Gastroesophageal sphincter (tissue), 4 donors: ENCODE data around the gene ELMO1. TPM values are rescaled to one million over a fixed set of nuclear protein-coding genes. Genes with fewer than 3 reads are reported as not detected.

Source experiments
- ATAC-seq: fragments of 150-250 bp; one replicate; pipeline ENCODE4 v1.9.1; 2016; ENCODE audit warnings: mild to moderate bottlenecking, moderate library complexity
- H3K27ac ChIP-seq, 4 donors: fragments of 200-600 bp; sonication (generic) in 3 of 4; 1 replicate in 3 of 4; 2 replicates in 1 of 4; pipeline ENCODE4 v1.5.1; 2016 to 2019
- H3K27me3 ChIP-seq: fragments of 200-600 bp; sonication (generic); one replicate; pipeline ENCODE4 v1.5.1; 2019
- H3K36me3 ChIP-seq, 2 donors: fragments of 200-600 bp; sonication (generic); one replicate each; pipeline ENCODE4 v1.5.1; 2019; ENCODE audit warnings: control low read depth in 1 of 2
- H3K4me1 ChIP-seq, 3 donors: fragments of 200-600 bp; sonication (generic); 1 replicate in 2 of 3; 2 replicates in 1 of 3; pipeline ENCODE4 v1.5.1; 2016 to 2019; ENCODE audit warnings: control low read depth in 2 of 3
- H3K4me3 ChIP-seq, 2 donors: fragments of 200-600 bp; sonication (generic); one replicate each; pipeline ENCODE4 v1.5.1; 2019; ENCODE audit warnings: mild to moderate bottlenecking in 1 of 2, moderate library complexity in 1 of 2
- H3K9me3 ChIP-seq, 3 donors: fragments of 200-600 bp; sonication (generic); one replicate each; pipeline ENCODE4 v1.5.1; 2017 to 2019; ENCODE audit warnings: control low read depth in 2 of 3
- CTCF ChIP-seq, 4 experiments: fragments of 200-600 bp in 2 of 4; fragments of 450-650 bp in 2 of 4; sonication (generic) in 1 of 4; IDR thresholded peaks; one replicate each; pipeline ENCODE4 v1.5.1; 2017 to 2019; ENCODE audit warnings: antibody characterized with exemption in 4 of 4, mild to moderate bottlenecking in 2 of 4, moderate library complexity in 2 of 4
- EP300 ChIP-seq: sonication (generic); formaldehyde crosslinking; IDR thresholded peaks from one replicate; pipeline ENCODE4 v1.6.1; 2017; ENCODE audit warnings: antibody characterized with exemption, mild to moderate bottlenecking
- POLR2A ChIP-seq, 2 donors: fragments of 450-650 bp; IDR thresholded peaks; one replicate each; pipeline ENCODE4 v1.6.1; 2017; ENCODE audit warnings: antibody characterized with exemption in 2 of 2, mild to moderate bottlenecking in 2 of 2, moderate library complexity in 1 of 2
- POLR2AphosphoS5 ChIP-seq: sonication (generic); formaldehyde crosslinking; IDR thresholded peaks from one replicate; pipeline ENCODE4 v1.6.1; 2017; ENCODE audit warnings: antibody characterized with exemption
- WGBS, 2 donors: methylation state at CpG; one replicate each; pipeline ENCODE4 v1.1.5; 2018; ENCODE audit warnings: low coverage in 1 of 2; 5-methylcytosine and 5-hydroxymethylcytosine counted together
- total RNA-seq, 4 donors: library from RNA; depleted of rRNA; stranded (reverse); fragments of >200 nt; gene quantifications; one replicate each; pipeline ENCODE4 v1.1.0, GENCODE V29; 2016

Gene ELMO1
- total RNA-seq, 4 donors from 2014 or later = 22.1 to 54.0 (median 42.7) TPM

DNA sequence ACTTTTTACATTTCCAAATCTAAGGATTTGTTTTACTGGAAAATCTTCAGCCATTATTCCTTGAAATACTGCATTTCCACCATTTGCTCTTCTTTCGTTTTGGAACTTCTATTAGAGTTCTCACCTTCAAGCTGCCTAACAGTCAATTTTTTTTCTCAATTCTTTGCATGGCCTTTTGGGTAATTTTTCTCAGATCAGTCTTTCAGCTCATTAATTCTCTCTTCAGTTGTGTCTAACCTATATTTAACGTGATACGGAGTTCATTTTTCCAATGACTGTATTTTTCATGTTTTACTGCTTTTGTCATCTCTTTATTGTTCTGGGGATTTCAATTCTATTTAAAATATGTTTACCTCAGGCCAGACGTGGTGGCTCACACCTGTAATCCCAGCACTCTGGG is 600.7 kb downstream of the ELMO1 start:
- Histone ChIP-seq H3K27me3 (no peaks in the 10 kb centered on the region), H3K4me1 (no peaks in the 10 kb centered on the region), H3K27ac (no peak overlapping the region), H3K9me3 (peaks cover 0 to 19% (median 0%) of the 10 kb centered on the region in 3 donors), H3K36me3 (peaks cover 0 to under 1% of the 10 kb centered on the region in 2 donors), H3K4me3 (no peak overlapping the region)
- TF ChIP-seq EP300 (no peak), CTCF (IDR thresholded peaks at IDR 0.05) (no peak), POLR2AphosphoS5 (no peak), POLR2A (IDR thresholded peaks at IDR 0.05) (no peak)
- WGBS, 2 donors = 76 to 86% methylated on average over 4 of the region's 4 CpGs
- ATAC-seq = no peak

DNA sequence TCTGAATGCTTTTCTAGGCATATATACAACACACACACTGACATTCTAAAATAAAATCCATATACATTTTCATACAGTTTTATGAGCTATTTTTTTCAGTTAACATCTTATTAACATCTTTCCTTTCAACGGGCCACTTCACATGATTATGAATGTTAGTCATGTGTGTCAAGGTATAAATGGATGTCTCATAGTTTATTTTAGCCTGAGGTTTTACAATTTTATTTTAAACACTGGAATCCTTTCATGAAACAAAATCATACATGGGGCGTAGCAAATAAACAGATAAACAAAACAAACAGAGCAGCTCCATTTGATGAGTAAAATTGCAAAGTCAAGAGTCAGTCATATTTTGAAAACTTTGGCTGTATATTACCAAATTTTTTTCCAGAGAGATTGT is 604.3 kb downstream of the ELMO1 start:
- TF ChIP-seq POLR2AphosphoS5 = no peak
- TF ChIP-seq CTCF (IDR thresholded peaks at IDR 0.05) = no peak
- no peak for TF ChIP-seq EP300
- no peak for TF ChIP-seq POLR2A (IDR thresholded peaks at IDR 0.05)
- no peak for ATAC-seq
- H3K4me1 ChIP-seq = no peaks in the 10 kb centered on the region
- peaks cover 0 to 19% (median 0%) of the 10 kb centered on the region in 3 donors for H3K9me3 ChIP-seq
- no peak overlapping the region for H3K27ac ChIP-seq
- H3K27me3 ChIP-seq = no peaks in the 10 kb centered on the region
- no peak overlapping the region for H3K4me3 ChIP-seq
- 73 to 77% methylated on average over 2 of the region's 2 CpGs for WGBS, 2 donors
- no peaks in the 10 kb centered on the region for H3K36me3 ChIP-seq

DNA sequence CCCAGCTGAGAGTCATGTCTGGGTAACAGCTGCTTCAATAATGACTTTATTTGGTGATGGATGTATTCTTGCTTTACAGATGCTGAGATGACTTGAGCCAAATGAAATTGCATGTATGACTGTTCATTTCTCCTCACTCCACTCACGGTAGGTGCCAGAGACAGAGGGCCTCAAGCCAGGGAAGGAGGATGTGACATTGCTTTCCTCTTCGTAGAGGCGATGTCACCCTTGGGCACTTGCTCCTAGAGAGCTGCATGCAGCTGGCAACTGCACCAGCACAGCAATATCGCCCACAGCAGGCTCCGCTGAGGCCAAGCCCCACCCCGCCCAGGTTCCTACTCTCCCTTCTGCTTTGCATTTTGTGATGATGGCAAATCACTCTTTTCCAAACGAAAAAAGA is 607.8 kb downstream of the ELMO1 start:
- Histone ChIP-seq H3K27me3 (no peaks in the 10 kb centered on the region), H3K27ac (no peak overlapping the region), H3K4me1 (no peaks in the 10 kb centered on the region), H3K9me3 (no peaks in the 10 kb centered on the region), H3K4me3 (no peak overlapping the region), H3K36me3 (no peaks in the 10 kb centered on the region)
- TF ChIP-seq POLR2A (IDR thresholded peaks at IDR 0.05) (no peak), POLR2AphosphoS5 (no peak), EP300 (no peak), CTCF (IDR thresholded peaks at IDR 0.05) (no peak)
- ATAC-seq = no peak
- WGBS, 2 donors = 42 to 47% methylated on average over 3 to 6 of the region's 7 CpGs

DNA sequence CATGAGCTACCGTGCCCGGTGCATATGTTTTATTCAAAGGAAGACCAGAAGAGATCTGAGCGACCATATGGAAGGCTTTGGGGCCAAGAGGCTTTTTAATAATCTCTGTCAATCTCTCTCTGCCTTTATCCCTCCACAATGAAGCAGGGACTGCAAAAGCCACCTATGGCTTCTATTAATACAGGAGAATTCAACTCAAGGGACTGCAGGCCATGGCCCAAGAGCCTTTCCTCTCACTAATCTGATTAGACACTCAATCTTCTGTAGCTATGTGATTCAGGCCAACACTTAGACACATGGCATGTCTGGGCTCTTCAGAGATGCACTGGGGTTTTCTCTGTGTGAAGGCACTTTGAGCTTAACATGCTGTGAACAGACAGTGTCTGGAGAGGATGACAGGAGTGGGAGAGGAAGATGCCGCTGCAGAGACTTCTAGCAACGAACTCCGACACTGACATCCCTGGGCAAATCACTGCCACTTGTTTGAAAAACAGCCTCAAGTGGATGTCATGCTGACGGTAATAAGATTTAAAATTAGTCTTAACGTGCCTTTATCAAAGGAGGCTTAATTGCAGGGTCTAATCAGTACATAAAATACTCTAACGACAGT is 609.9 kb downstream of the ELMO1 start:
- WGBS, 2 donors = 58 to 71% methylated on average over 3 to 7 of the region's 9 CpGs
- H3K4me3 ChIP-seq = no peak overlapping the region
- H3K36me3 ChIP-seq = no peaks in the 10 kb centered on the region
- H3K27me3 ChIP-seq = no peaks in the 10 kb centered on the region
- H3K9me3 ChIP-seq = no peaks in the 10 kb centered on the region
- no peak for TF ChIP-seq CTCF (IDR thresholded peaks at IDR 0.05)
- no peak for TF ChIP-seq EP300
- no peak for TF ChIP-seq POLR2AphosphoS5
- no peak for TF ChIP-seq POLR2A (IDR thresholded peaks at IDR 0.05)
- no peak overlapping the region for H3K27ac ChIP-seq
- ATAC-seq = no peak
- H3K4me1 ChIP-seq = no peaks in the 10 kb centered on the region

DNA sequence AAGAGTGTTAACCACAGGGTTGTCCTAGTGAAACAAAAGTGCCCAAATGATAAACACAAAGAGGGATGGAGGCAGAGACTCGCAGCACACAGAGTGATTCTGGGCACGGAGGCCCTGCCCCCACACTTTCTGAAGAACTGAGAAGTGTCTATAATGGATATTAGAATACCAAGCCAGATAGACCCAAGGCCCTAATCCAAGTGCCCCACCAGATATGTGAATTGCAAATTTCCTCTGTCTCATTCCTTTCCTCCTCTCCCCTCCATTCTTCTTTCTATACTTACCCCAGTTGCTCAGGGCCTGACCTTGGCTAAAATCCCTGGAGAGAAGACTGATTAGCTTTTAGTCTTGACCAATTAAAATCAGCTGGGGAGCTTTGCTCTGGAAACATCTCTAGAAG is 617.6 kb downstream of the ELMO1 start:
- Histone ChIP-seq H3K4me3 (no peak overlapping the region), H3K27me3 (no peaks in the 10 kb centered on the region), H3K9me3 (peaks cover 0 to 6% (median 0%) of the 10 kb centered on the region in 3 donors), H3K36me3 (no peaks in the 10 kb centered on the region), H3K4me1 (no peaks in the 10 kb centered on the region), H3K27ac (no peak overlapping the region)
- ATAC-seq = no peak
- TF ChIP-seq CTCF (IDR thresholded peaks at IDR 0.05) = no peak
- no peak for TF ChIP-seq EP300
- no peak for TF ChIP-seq POLR2AphosphoS5
- TF ChIP-seq POLR2A (IDR thresholded peaks at IDR 0.05) = no peak
- WGBS, 2 donors = 77 to 100% methylated on average over 2 of the region's 2 CpGs
